ENCODE data around the gene NELFCD. TPM values are rescaled to one million over a fixed set of nuclear protein-coding genes. Genes with fewer than 3 reads are reported as not detected.

Gene NELFCD
- total RNA-seq, 4 donors from 2014 or later: 37.8 to 44.3 (median 40.9) TPM

DNA sequence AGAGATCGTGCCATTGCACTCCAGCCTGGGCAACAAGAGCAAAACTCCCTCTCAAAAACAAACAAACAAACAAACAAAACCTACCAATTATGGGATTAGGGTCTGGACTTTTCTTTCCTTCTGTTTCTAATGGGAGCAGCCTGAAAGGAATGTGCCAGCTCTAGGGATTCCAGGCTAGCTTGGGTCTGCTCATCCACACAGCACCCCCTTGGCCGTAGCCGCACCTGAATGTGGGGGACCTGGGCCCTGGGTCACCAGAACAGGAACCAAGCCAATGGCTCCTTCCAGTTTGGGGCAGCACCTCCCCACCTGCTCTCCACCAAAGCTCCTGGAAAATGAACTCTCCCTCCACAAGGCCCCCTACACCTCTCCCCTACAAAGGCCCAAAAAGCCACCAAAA is 19.3 kb downstream of the NELFCD start:
- DNase-seq: no peak
- TF ChIP-seq CTCF (IDR thresholded peaks at IDR 0.05 in 4 of 5, conservative IDR thresholded peaks at IDR 0.05 in 1 of 5): no peak

GRCh38 chr20:59001068-59001448 is 20.0 kb downstream of the NELFCD start:
- Histone ChIP-seq H3K4me3 (no peak overlapping the region), H3K27me3 (no peaks in the 10 kb centered on the region), H3K9me3 (no peaks in the 10 kb centered on the region), H3K4me1 (peaks cover 12 to 17% of the 10 kb centered on the region in 2 donors), H3K27ac (no peak overlapping the region), H3K36me3 (peaks cover 2 to 42% of the 10 kb centered on the region in 2 donors)
- ATAC-seq: no peak
- in situ Hi-C loops (cut with MboI; ENCODE audit: low sequenced_read_pairs in 4 of 4): no loop called here
- DNase-seq: no peak
- intact Hi-C loops (cut with DNase I; ENCODE audit: low total_unique reads): no loop called here
- no peak for TF ChIP-seq POLR2A (IDR thresholded peaks at IDR 0.05)
- TF ChIP-seq CTCF (IDR thresholded peaks at IDR 0.05 in 4 of 5, conservative IDR thresholded peaks at IDR 0.05 in 1 of 5): no peak

More for the DNA sequence above, 19.3 kb downstream of the NELFCD start:
- Histone ChIP-seq H3K4me1 (peaks cover 5 to 10% of the 10 kb centered on the region in 2 donors), H3K27ac (no peak overlapping the region), H3K9me3 (no peaks in the 10 kb centered on the region), H3K27me3 (no peaks in the 10 kb centered on the region), H3K36me3 (peaks cover 2 to 49% of the 10 kb centered on the region in 2 donors), H3K4me3 (no peak overlapping the region)
- intact Hi-C loops (cut with DNase I; ENCODE audit: low total_unique reads): no loop called here
- no peak for ATAC-seq
- in situ Hi-C loops (cut with MboI; ENCODE audit: low sequenced_read_pairs in 4 of 4): no loop called here

DNA sequence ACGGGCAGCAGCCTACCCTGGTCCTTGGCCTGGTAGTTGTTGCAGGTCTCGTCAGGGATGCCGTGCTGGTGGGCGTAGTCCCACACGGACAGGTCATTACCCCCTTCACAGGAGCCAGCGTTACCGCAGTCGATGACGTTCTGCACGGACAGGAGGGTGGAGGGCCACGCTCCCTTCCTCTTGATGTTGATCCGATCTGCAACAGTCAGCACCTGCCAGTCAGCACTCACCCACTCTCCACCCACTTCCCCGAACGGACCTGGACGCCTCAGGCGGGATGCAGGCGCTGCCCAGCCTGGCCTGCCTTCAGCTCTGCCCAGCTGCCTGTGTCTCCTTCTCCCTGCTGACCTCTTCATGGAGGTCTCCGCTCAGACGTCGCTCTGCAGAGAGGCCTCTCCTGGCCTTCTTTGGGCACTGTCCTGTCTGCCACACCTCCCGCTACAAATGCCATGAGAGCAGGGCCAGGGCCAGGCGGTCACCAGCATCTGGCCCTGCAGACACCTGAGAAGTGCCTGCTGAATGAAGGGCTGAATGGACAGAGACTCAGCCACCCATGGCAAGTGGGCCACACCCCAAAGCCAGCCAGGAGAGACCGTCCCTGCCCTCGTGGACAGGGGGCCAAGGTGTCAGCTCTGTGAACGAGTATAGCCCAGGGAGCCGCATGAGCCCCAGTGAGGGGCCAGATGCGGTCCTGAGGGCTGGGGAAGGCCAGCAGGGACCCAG is 20.6 kb downstream of the NELFCD start:
- in situ Hi-C loops (cut with MboI; ENCODE audit: low sequenced_read_pairs in 4 of 4): no loop called here

GRCh38 chr20:59002388-59002787 is 21.3 kb downstream of the NELFCD start:
- ATAC-seq (no peak), DNase-seq (no peak)
- in situ Hi-C loops (cut with MboI; ENCODE audit: low sequenced_read_pairs in 4 of 4) (no loop called here), intact Hi-C loops (cut with DNase I; ENCODE audit: low total_unique reads) (no loop called here)
- Histone ChIP-seq H3K27me3 (no peaks in the 10 kb centered on the region), H3K4me1 (peaks cover 16 to 23% of the 10 kb centered on the region in 2 donors), H3K4me3 (no peak overlapping the region), H3K36me3 (peaks cover 0 to 28% of the 10 kb centered on the region in 2 donors), H3K9me3 (no peaks in the 10 kb centered on the region), H3K27ac (no peak overlapping the region)
- no peak for TF ChIP-seq POLR2A (IDR thresholded peaks at IDR 0.05)
- TF ChIP-seq CTCF (IDR thresholded peaks at IDR 0.05 in 4 of 5, conservative IDR thresholded peaks at IDR 0.05 in 1 of 5): no peak

More for the DNA sequence above, 20.6 kb downstream of the NELFCD start:
- Histone ChIP-seq H3K27ac (no peak overlapping the region), H3K36me3 (peaks cover 0 to 36% of the 10 kb centered on the region in 2 donors), H3K9me3 (no peaks in the 10 kb centered on the region), H3K4me3 (no peak overlapping the region), H3K27me3 (no peaks in the 10 kb centered on the region), H3K4me1 (peaks cover 16 to 22% of the 10 kb centered on the region in 2 donors)
- DNase-seq (no peak), ATAC-seq (no peak)
- intact Hi-C loops (cut with DNase I; ENCODE audit: low total_unique reads): no loop called here
- TF ChIP-seq POLR2A (IDR thresholded peaks at IDR 0.05) (no peak), CTCF (IDR thresholded peaks at IDR 0.05 in 4 of 5, conservative IDR thresholded peaks at IDR 0.05 in 1 of 5) (no peak)
